Adrenal gland (tissue), 5 donors: Measurements from ENCODE around the gene TPST1.

Experiments
- CTCF ChIP-seq, 6 experiments: fragments of 450-650 bp in 4 of 6; fragments of 200-600 bp in 2 of 6; sonication (generic) in 1 of 6; IDR thresholded peaks; 1 replicate in 5 of 6; 2 replicates in 1 of 6; pipeline versions ENCODE4 v1.5.1 to v1.8.0; 2016 to 2021; ENCODE audit warnings: antibody characterized with exemption in 6 of 6, mild to moderate bottlenecking in 2 of 6, moderate library complexity in 1 of 6
- POLR2A ChIP-seq, 2 donors: fragments of 450-650 bp; IDR thresholded peaks; one replicate each; pipeline ENCODE4 v1.6.1; 2017; ENCODE audit warnings: antibody characterized with exemption in 2 of 2, mild to moderate bottlenecking in 2 of 2, moderate library complexity in 1 of 2
- donor health status: DM: no; HTN: no; CAD: no.

GRCh38 chr7:66190504-66190857 lies 14.7 kb upstream of the TPST1 start:
- TF ChIP-seq CTCF (IDR thresholded peaks at IDR 0.05) (no peak), POLR2A (IDR thresholded peaks at IDR 0.05) (no peak)
